Thyroid gland (tissue), 4 donors: ENCODE results near the gene ERO1A. TPM values are rescaled to one million over a fixed set of nuclear protein-coding genes. Genes with fewer than 3 reads are reported as not detected.

Experiments used
- DNase-seq, 2 donors: peaks; one replicate each; pipeline ENCODE4 v3.0.0-alpha.2; 2019
- H3K27ac ChIP-seq, 3 donors: fragments of 200-600 bp; sonication (generic); 1 replicate in 2 of 3; 2 replicates in 1 of 3; pipeline ENCODE4 v1.5.1; 2016 to 2019; ENCODE audit warnings: mild to moderate bottlenecking in 1 of 3, moderate library complexity in 1 of 3
- H3K27me3 ChIP-seq: fragments of 200-600 bp; sonication (generic); one replicate; pipeline ENCODE4 v1.5.1; 2019
- H3K36me3 ChIP-seq, 2 donors: fragments of 200-600 bp; sonication (generic); one replicate each; pipeline ENCODE4 v1.5.1; 2016 to 2019
- H3K4me1 ChIP-seq, 2 donors: fragments of 200-600 bp; sonication (generic); one replicate each; pipeline ENCODE4 v1.5.1; 2017 to 2019
- H3K4me3 ChIP-seq, 3 donors: fragments of 200-600 bp; sonication (generic); replicated peaks in 1 of 3; 1 replicate in 2 of 3; 2 replicates in 1 of 3; pipeline ENCODE4 v1.5.1; 2016; ENCODE audit warnings: mild to moderate bottlenecking in 1 of 3
- H3K9me3 ChIP-seq: fragments of 200-600 bp; sonication (generic); one replicate; pipeline ENCODE4 v1.5.1; 2017
- CTCF ChIP-seq, 6 experiments: fragments of 200-600 bp in 3 of 6; fragments of 450-650 bp in 3 of 6; sonication (generic) in 3 of 6; IDR thresholded peaks; one replicate each; pipeline ENCODE4 v1.5.1; 2016 to 2019; ENCODE audit warnings: antibody characterized with exemption in 6 of 6, mild to moderate bottlenecking in 2 of 6, inconsistent platforms in 1 of 6, moderate library complexity in 1 of 6
- POLR2A ChIP-seq, 2 donors: fragments of 450-650 bp; IDR thresholded peaks; one replicate each; pipeline ENCODE4 v1.6.1; 2017; ENCODE audit warnings: antibody characterized with exemption in 2 of 2, mild to moderate bottlenecking in 2 of 2, moderate library complexity in 1 of 2
- WGBS, 2 donors: methylation state at CpG; one replicate each; pipeline ENCODE4 v1.1.5; 2017; 5-methylcytosine and 5-hydroxymethylcytosine counted together
- intact Hi-C: fragments of 100-400 bp; cut with DNase I; formaldehyde crosslinking; loops from one replicate; pipeline ENCODE4 v1.15.1; 2023
- total RNA-seq, 4 donors: library from RNA; depleted of rRNA; stranded (reverse); fragments of >200 nt; gene quantifications; one replicate each; pipeline ENCODE4 v1.2.3, GENCODE V29; 2016

The ERO1A gene
- total RNA-seq, 4 donors from 2014 or later, result 32.2 to 55.9 (median 38.6) TPM

- Histone ChIP-seq H3K9me3 (no peaks in the 10 kb centered on the region), H3K4me1 (no peaks in the 10 kb centered on the region), H3K27ac (no peak overlapping the region), H3K4me3 (no peak overlapping the region), H3K36me3 (peaks cover 25 to 46% of the 10 kb centered on the region in 2 donors), H3K27me3 (no peaks in the 10 kb centered on the region)
- no peak for DNase-seq
- no peak for TF ChIP-seq CTCF (IDR thresholded peaks at IDR 0.05)
- TF ChIP-seq POLR2A (IDR thresholded peaks at IDR 0.05), result no peak
- intact Hi-C loops, result no loop called here
Observed at GRCh38 chr14:52724360-52724644, 28.9 kb upstream of the ERO1A start.

- peaks cover 29 to 50% of the 10 kb centered on the region in 2 donors for H3K36me3 ChIP-seq
- H3K9me3 ChIP-seq, result no peaks in the 10 kb centered on the region
- no peaks in the 10 kb centered on the region for H3K27me3 ChIP-seq
- TF ChIP-seq POLR2A (IDR thresholded peaks at IDR 0.05), result no peak
- TF ChIP-seq CTCF (IDR thresholded peaks at IDR 0.05), result no peak
- H3K27ac ChIP-seq, result no peak overlapping the region
- no peaks in the 10 kb centered on the region for H3K4me1 ChIP-seq
- no peak for DNase-seq
- 95 to 97% methylated on average over 4 of the region's 4 CpGs for WGBS, 2 donors
- intact Hi-C loops, result no loop called here
- H3K4me3 ChIP-seq, result no peak overlapping the region
Observed at GRCh38 chr14:52723514-52724359, 28.4 kb upstream of the ERO1A start.

- no peak for DNase-seq
- no peak overlapping the region for H3K4me3 ChIP-seq
- peaks cover 62 to 76% of the 10 kb centered on the region in 2 donors for H3K36me3 ChIP-seq
- no peaks in the 10 kb centered on the region for H3K27me3 ChIP-seq
- H3K9me3 ChIP-seq, result no peaks in the 10 kb centered on the region
- no peak for TF ChIP-seq CTCF (IDR thresholded peaks at IDR 0.05)
- TF ChIP-seq POLR2A (IDR thresholded peaks at IDR 0.05), result no peak
- intact Hi-C loops, result no loop called here
- WGBS, 2 donors, result 93 to 97% methylated on average over 6 of the region's 6 CpGs
- no peaks in the 10 kb centered on the region for H3K4me1 ChIP-seq
- no peak overlapping the region for H3K27ac ChIP-seq
Observed at GRCh38 chr14:52716155-52716554, 20.8 kb upstream of the ERO1A start.

- no peak for DNase-seq
- intact Hi-C loops, result no loop called here
- Histone ChIP-seq H3K36me3 (peaks cover 29 to 68% of the 10 kb centered on the region in 2 donors), H3K4me1 (peaks cover 7 to 12% of the 10 kb centered on the region in 2 donors), H3K27me3 (no peaks in the 10 kb centered on the region), H3K9me3 (no peaks in the 10 kb centered on the region), H3K27ac (no peak overlapping the region), H3K4me3 (no peak overlapping the region)
- WGBS, 2 donors, result 42 to 64% methylated on average over 1 of the region's 1 CpG
- TF ChIP-seq POLR2A (IDR thresholded peaks at IDR 0.05) (no peak), CTCF (IDR thresholded peaks at IDR 0.05) (no peak)
Observed at GRCh38 chr14:52711666-52712065, 16.3 kb upstream of the ERO1A start.
